Measurements from ENCODE around the gene EEF1AKMT2. TPM values are rescaled to one million over a fixed set of nuclear protein-coding genes. Genes with fewer than 3 reads are reported as not detected.

The EEF1AKMT2 gene
- total RNA-seq, 3 donors from 2014 or later (not counting 1 experiment from before 2014, with no cell fraction given) = 12.5 to 20.6 (median 20.1) TPM

GRCh38 chr10:124755581-124755980 is 36.1 kb downstream of the EEF1AKMT2 start:
- intact Hi-C loops (cut with micrococcal nuclease) = no loop called here
- Histone ChIP-seq H3K4me1 (ENCODE audit: control insufficient read depth, insufficient read depth, low read length) (no peaks in the 10 kb centered on the region), H3K9me3 (ENCODE audit: control insufficient read depth, insufficient read depth, low read length) (no peaks in the 10 kb centered on the region), H3K27ac (ENCODE audit: low read length) (no peak overlapping the region), H3K4me3 (ENCODE audit: low read length) (no peak overlapping the region), H3K36me3 (ENCODE audit: control insufficient read depth, insufficient read depth, low read length) (peaks cover 40% of the 10 kb centered on the region), H3K27me3 (ENCODE audit: control insufficient read depth, insufficient read depth, low read length) (no peaks in the 10 kb centered on the region)
- Mint-ChIP-seq H3K27me3 (ENCODE audit: low read depth in 2 of 2) (no peaks in the 10 kb centered on the region), H3K36me3 (peaks cover 10% of the 10 kb centered on the region), H3K27ac (no peak overlapping the region), H3K9me3 (no peaks in the 10 kb centered on the region), H3K4me3 (no peak overlapping the region), H3K4me1 (no peaks in the 10 kb centered on the region)
- ATAC-seq (no peak), DNase-seq (no peak)
- TF ChIP-seq CTCF (IDR thresholded peaks at IDR 0.05) = no peak
- 100% methylated on average over 1 of the region's 2 CpGs for WGBS (ENCODE audit: insufficient coverage)

- H3K4me1 Mint-ChIP-seq = peaks cover 0 to 1% of the 10 kb centered on the region in 2 donors
- Histone ChIP-seq H3K9me3 (ENCODE audit: control insufficient read depth, insufficient read depth, low read length) (no peaks in the 10 kb centered on the region), H3K4me1 (ENCODE audit: control insufficient read depth, insufficient read depth, low read length) (no peaks in the 10 kb centered on the region), H3K4me3 (ENCODE audit: low read length) (no peak overlapping the region), H3K27ac (ENCODE audit: low read length) (no peak overlapping the region), H3K27me3 (ENCODE audit: control insufficient read depth, insufficient read depth, low read length) (no peaks in the 10 kb centered on the region), H3K36me3 (ENCODE audit: control insufficient read depth, insufficient read depth, low read length) (peaks cover 29% of the 10 kb centered on the region)
- intact Hi-C loops (cut with micrococcal nuclease) = no loop called here
- TF ChIP-seq CTCF (IDR thresholded peaks at IDR 0.05) = no peak
- no peak for DNase-seq
- no peak overlapping the region for H3K27ac Mint-ChIP-seq
- H3K4me3 Mint-ChIP-seq = no peak overlapping the region
- no peaks in the 10 kb centered on the region for H3K9me3 Mint-ChIP-seq
- 96% methylated on average over 5 of the region's 5 CpGs for WGBS (ENCODE audit: insufficient coverage)
- peaks cover 10% of the 10 kb centered on the region for H3K36me3 Mint-ChIP-seq
- no peaks in the 10 kb centered on the region for H3K27me3 Mint-ChIP-seq (ENCODE audit: low read depth in 2 of 2)
- no peak for ATAC-seq
Measured at GRCh38 chr10:124754227-124754626, 37.5 kb downstream of the EEF1AKMT2 start.

- H3K27ac Mint-ChIP-seq = peak overlapping the region; percentile 29 to 38
- Histone ChIP-seq H3K4me3 (ENCODE audit: low read length) (no peak overlapping the region), H3K4me1 (ENCODE audit: control insufficient read depth, insufficient read depth, low read length) (no peaks in the 10 kb centered on the region), H3K27ac (ENCODE audit: low read length) (peak overlapping the region; percentile 15), H3K27me3 (ENCODE audit: control insufficient read depth, insufficient read depth, low read length) (no peaks in the 10 kb centered on the region), H3K36me3 (ENCODE audit: control insufficient read depth, insufficient read depth, low read length) (peaks cover 4% of the 10 kb centered on the region), H3K9me3 (ENCODE audit: control insufficient read depth, insufficient read depth, low read length) (no peaks in the 10 kb centered on the region)
- TF ChIP-seq CTCF (IDR thresholded peaks at IDR 0.05) = no peak
- DNase-seq (no peak), ATAC-seq (no peak)
- no peaks in the 10 kb centered on the region for H3K36me3 Mint-ChIP-seq
- 75% methylated on average over 3 of the region's 4 CpGs for WGBS (ENCODE audit: insufficient coverage)
- peaks cover 11 to 18% of the 10 kb centered on the region in 2 donors for H3K4me1 Mint-ChIP-seq
- no peak overlapping the region for H3K4me3 Mint-ChIP-seq
- no peaks in the 10 kb centered on the region for H3K9me3 Mint-ChIP-seq
- intact Hi-C loops (cut with micrococcal nuclease) = no loop called here
- H3K27me3 Mint-ChIP-seq (ENCODE audit: low read depth in 2 of 2) = no peaks in the 10 kb centered on the region
Measured at GRCh38 chr10:124748953-124749645, 42.6 kb downstream of the EEF1AKMT2 start.

- Mint-ChIP-seq H3K36me3 (no peaks in the 10 kb centered on the region), H3K4me1 (peaks cover 11 to 23% of the 10 kb centered on the region in 2 donors), H3K4me3 (no peak overlapping the region), H3K27me3 (ENCODE audit: low read depth in 2 of 2) (no peaks in the 10 kb centered on the region), H3K9me3 (no peaks in the 10 kb centered on the region), H3K27ac (no peak overlapping the region)
- H3K9me3 ChIP-seq (ENCODE audit: control insufficient read depth, insufficient read depth, low read length) = no peaks in the 10 kb centered on the region
- ATAC-seq (no peak), DNase-seq (no peak)
- 95% methylated on average over 3 of the region's 3 CpGs for WGBS (ENCODE audit: insufficient coverage)
- peaks cover 4% of the 10 kb centered on the region for H3K36me3 ChIP-seq (ENCODE audit: control insufficient read depth, insufficient read depth, low read length)
- no peak overlapping the region for H3K27ac ChIP-seq (ENCODE audit: low read length)
- intact Hi-C loops (cut with micrococcal nuclease) = no loop called here
- no peaks in the 10 kb centered on the region for H3K4me1 ChIP-seq (ENCODE audit: control insufficient read depth, insufficient read depth, low read length)
- H3K4me3 ChIP-seq (ENCODE audit: low read length) = no peak overlapping the region
- H3K27me3 ChIP-seq (ENCODE audit: control insufficient read depth, insufficient read depth, low read length) = no peaks in the 10 kb centered on the region
- TF ChIP-seq CTCF (IDR thresholded peaks at IDR 0.05) = no peak
Measured at GRCh38 chr10:124748166-124748565, 43.5 kb downstream of the EEF1AKMT2 start.
